Activated CD4-positive, alpha-beta T cell treated with anti-CD3 and anti-CD28 coated beads, Interleukin-2, amount 50 U/mL, for 1 hour (primary cell): ENCODE measurements around the gene GPRIN1.
"Not testable (repeated sequence)": the region's sequence is repeated elsewhere in the genome, so short reads cannot be mapped to it uniquely, and the experiment has no call there.

Source experiments
- DNase-seq: peaks from one replicate; pipeline ENCODE4 v3.0.0-alpha.2; 2020

Gene GPRIN1

GRCh38 chr5:176620333-176620981, 10.5 kb upstream of the GPRIN1 start:
- DNase-seq, result no peak

DNA sequence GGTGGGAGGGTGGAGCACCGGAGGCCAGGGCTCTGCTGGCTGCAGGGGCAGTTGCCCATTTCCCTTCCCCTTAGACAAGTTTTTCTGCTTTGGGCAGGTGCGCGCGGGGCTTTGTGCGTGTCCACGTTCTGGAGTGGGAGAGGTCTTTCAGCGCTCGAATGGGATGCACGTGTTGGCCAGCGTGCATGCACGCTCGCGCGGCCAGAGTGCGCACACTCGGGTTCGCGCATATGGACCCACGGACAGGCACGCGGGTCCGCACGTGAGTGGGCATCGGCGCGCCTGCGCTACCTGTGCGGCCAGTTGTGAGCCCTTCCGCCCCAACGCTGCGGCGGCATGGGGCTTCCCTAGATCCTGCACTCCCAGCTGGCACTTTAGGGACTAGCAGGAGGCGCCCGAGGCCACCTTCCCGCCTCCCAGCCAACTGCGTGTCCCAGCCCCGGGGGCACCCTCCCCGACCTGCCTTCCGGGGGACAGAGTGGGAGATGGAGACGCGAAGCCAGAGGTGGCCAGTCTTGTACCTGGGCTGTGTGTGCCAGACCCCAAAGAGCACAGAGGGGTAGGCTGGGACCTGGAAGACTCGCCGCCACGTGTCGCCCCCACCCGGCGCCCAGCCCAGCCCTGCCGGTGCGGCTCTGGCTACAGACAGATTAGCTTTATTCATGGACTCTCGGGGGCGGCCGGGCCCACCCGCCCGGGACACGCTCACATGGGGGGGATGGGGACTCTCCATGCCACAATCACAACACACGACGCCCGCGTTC, 9.8 kb upstream of the GPRIN1 start:
- DNase-seq, result no peak

- peak; percentile 67 for DNase-seq
Observed at GRCh38 chr5:176619203-176619568, 9.2 kb upstream of the GPRIN1 start.

DNA sequence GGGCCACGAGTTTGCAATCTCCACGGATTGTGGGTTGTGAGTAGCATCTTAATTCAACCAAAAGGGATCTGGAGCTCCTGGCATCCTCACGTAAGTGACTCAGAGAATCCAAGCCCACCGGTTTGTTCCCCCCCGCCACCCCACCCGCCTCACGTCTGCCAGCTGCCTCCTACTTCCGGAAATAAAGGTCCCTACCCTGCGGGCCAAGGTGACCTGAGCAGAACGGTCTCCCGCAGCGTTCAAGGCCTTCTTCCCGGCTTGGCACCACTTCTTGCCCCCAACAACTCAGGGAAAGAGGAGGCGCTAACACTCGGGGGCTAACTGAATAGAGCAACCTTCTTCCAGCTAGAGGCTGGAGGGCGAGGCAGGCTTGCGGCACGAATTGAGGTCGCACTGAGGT, 8.8 kb upstream of the GPRIN1 start:
- DNase-seq, result no peak

- no peak for DNase-seq
Observed at GRCh38 chr5:176616511-176616910, 6.6 kb upstream of the GPRIN1 start.

GRCh38 chr5:176614805-176615478, 5.0 kb upstream of the GPRIN1 start:
- DNase-seq, result no peak

- DNase-seq, result no peak
Observed at GRCh38 chr5:176612855-176613254, 2.9 kb upstream of the GPRIN1 start.

DNA sequence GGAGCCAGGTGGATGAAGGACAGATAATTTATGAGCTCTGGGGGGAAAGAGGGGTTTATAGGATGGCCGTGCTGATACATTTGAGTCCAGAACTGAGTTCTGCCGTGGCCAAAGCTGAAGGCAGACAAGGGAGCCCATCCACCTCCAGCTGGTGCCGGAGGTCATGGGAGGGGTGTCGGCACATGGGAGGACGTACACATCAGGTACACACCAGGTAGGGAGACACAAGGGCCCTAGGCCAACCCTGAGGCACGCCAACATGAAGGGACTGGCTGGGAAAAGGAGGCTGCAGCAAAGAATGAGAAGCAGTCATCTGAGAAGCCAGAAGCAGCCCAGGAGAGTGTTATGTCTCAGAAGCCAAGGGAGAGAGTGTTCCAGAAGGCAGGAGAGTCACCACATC, 2.1 kb upstream of the GPRIN1 start:
- no peak for DNase-seq

DNA sequence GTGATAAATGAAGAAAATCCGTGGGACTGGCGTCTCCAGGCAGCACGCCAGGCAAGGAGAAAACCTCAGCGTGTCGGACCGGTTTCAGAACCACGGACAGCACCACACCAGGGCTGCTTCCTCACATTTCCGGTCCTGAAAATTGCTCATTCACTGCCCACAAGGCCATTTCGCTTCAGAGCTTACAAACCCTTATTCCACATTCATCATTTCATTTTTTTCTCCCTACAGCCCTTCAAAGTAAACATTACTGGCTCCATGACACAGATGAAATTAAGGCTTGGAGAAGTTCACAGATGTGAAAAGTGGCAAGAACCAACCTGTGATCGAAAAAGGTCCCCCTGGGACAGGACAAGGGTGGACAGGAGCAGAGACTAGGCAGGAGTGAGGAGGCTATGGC, 1.5 kb upstream of the GPRIN1 start:
- DNase-seq, result peak; percentile 53

DNA sequence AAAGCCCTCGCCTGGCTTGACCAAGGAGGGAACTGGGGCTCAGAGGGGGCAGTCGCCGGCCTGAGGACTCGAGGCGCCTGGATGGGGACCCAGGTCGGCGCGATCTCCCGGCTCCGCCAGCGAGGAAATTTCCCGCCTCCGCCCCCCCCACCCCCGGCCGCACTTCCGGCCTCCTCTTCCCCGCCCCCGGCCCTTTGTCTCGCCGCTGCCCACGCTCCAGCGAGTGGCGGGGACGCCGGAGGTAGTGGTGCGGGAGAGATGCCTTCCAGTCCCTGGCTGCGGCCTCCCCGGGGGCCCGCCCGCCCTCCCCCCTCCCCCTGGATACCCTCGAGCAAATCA, 448 bp upstream of the GPRIN1 start:
- DNase-seq, result no peak

- DNase-seq, result no peak
Observed at GRCh38 chr5:176608937-176609723, 826 bp downstream of the GPRIN1 start.

DNA sequence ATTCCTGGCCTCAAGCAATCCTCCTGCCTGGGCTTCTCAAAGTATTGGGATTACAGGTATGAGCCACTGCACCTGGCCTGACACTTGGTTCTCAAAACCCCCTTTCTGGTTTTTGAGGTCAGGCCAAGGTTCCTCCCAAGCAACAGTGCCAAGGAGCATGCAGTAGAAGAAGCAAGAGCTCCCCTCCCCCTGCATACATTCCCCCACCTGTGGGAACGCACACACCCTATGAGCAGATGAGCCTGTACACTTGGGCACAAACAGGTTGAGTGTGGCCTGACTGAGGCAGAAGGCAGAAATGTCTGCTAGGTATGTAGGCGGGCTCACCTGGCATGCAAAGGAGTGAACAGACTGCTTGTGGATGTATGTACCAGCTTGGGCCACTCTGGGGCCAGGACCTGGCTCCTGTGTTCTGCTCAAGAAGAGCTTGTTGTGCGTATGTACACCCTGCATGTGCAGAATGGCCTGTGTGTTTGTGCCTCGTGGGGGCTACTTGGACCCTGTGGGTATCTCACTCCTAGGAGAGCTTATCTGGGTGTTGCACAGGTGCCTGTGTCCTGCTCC, 1.7 kb downstream of the GPRIN1 start:
- no peak for DNase-seq

- DNase-seq, result no peak
Observed at GRCh38 chr5:176606875-176607274, 3.1 kb downstream of the GPRIN1 start.

- no peak for DNase-seq
Observed at GRCh38 chr5:176606032-176606431, 3.9 kb downstream of the GPRIN1 start.

DNA sequence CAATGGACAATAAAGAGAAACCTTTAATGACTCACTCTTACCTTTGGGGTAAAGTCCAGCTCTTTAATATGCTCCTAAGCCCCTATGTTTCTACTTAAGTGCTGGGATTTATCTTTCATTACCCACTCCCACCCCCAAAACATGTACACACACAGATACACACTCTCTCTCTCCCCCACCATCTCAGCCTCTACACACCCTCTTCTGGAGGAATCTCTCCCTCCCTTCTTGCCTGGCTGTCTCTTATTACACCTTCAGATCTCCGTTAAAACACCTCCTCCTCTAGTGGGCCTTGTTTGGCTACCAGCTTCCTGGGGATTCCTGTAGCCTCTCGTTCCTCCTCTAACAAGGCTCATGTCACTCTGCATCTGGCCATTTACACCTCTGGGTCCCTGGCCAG, 6.9 kb downstream of the GPRIN1 start:
- no peak for DNase-seq

DNA sequence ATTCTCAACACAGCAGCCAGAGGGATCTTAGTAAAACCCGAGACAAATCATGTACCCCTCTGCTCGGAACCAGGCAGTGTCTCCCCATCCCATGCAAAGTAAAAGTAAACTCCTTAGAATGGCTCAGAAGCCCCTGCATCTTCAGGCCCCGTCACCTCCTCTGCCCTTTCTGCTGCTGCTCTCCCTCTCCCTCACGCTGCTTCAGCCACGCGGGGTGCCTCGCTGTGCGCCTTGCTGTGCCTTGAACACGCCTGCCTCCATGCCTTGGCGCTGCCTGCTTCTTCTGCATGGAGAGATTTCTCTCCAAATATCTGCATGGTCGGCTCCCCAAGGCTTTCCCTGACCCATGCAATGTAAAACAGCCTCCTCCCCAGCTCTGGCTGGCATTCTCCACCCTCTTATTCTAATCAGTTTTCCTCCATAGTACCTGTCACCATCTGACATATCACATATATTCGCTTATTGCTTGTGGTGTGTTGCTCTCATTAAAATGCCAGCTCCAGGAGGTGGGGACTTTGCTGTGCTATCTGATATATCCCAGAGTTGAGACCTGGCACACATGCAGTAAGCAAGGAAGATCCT, 8.0 kb downstream of the GPRIN1 start:
- DNase-seq, result no peak

- not testable (repeated sequence) for DNase-seq
Observed at GRCh38 chr5:176599749-176600430, 10.1 kb downstream of the GPRIN1 start.

- no peak for DNase-seq
Observed at GRCh38 chr5:176597417-176598389, 12.3 kb downstream of the GPRIN1 start.

DNA sequence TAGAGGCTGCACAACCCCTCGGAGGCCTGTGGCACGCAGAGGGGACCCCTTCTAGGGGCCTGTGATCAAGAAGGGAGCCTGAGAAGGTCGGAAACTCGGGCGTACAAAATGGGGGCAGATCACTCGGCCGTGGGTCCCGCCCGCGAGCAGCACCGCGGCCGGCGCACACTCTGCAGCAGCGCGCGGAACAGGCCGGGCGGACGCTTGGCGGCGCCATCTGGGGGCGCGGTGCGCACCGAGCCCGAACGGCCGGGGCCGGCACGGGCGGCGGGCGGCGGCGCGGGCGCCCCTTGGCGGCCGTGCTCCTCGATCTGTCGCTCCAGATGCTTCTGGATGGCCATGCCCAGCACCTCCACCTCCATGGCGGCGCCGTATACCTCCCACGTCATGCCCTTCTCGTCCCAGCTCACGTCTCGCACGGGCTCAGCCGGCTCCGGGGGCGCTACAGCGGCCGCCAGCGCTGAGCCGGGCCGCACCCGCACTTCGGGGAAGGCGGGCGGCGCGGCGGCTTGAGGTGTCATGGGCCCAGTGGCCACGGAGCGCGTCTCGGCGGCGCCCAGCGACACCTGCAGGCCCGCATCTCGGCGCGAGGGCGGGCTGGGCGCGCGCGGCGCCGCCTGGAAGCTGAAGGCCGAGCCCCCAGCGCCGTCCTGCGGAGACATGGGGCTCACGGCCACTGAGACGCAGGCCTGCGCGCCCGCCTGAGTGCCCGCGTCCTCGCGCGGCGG, 13.1 kb downstream of the GPRIN1 start:
- DNase-seq, result peak; percentile 68

GRCh38 chr5:176596069-176596644, 13.8 kb downstream of the GPRIN1 start:
- no peak for DNase-seq
